A673 (cell line): ENCODE results near the gene TSPEAR. TPM values are rescaled to one million over a fixed set of nuclear protein-coding genes. Genes with fewer than 3 reads are reported as not detected.

Experiments used
- BruUV-seq: library from RNA; stranded (reverse); fragments of 400-500 nt; replicated peaks from 2 replicates; lab custom pipeline; 2021; lab: Mats Ljungman, UMichigan
- CTCF ChIA-PET: fragments of 300-600 bp; sonication (Branson Sonifier 250); formaldehyde crosslinking; loops from one replicate; lab custom pipeline; 2022; ENCODE audit warnings: antibody characterized with exemption; lab: Charles Lee
- POLR2A ChIA-PET: fragments of 300-600 bp; sonication (Branson Sonifier 250); formaldehyde crosslinking; loops from one replicate; lab custom pipeline; 2022; ENCODE audit warnings: antibody characterized with exemption; ENCODE audit not compliant: low non-redundant PET; lab: Charles Lee
- DNase-seq: peaks from one replicate; pipeline ENCODE4 v3.0.0-alpha.2; 2015; ENCODE audit warnings: low spot score
- H3K27ac ChIP-seq: fragments of 200-600 bp; sonication (generic); 2 replicates; pipeline ENCODE4 v1.5.1; 2016; ENCODE audit warnings: mixed run types, low read depth, mild to moderate bottlenecking, mixed read lengths, antibody characterized with exemption, low read length; ENCODE audit not compliant: poor library complexity, severe bottlenecking
- H3K27me3 ChIP-seq: fragments of 200-600 bp; sonication (generic); replicated peaks from 2 replicates; pipeline ENCODE4 v1.6.1; 2017; ENCODE audit warnings: mixed run types, low read depth, mild to moderate bottlenecking, mixed read lengths, antibody characterized with exemption, low read length; ENCODE audit not compliant: insufficient read depth, poor library complexity
- H3K36me3 ChIP-seq: fragments of 200-600 bp; sonication (generic); 2 replicates; pipeline ENCODE4 v1.6.1; 2016; ENCODE audit warnings: mixed run types, mild to moderate bottlenecking, mixed read lengths, antibody characterized with exemption, low read length; ENCODE audit not compliant: insufficient read depth, poor library complexity, severe bottlenecking
- H3K4me1 ChIP-seq: fragments of 200-600 bp; sonication (generic); 2 replicates; pipeline ENCODE4 v1.6.1; 2017; ENCODE audit warnings: mixed run types, mild to moderate bottlenecking, mixed read lengths, antibody characterized with exemption, low read length; ENCODE audit not compliant: insufficient read depth, poor library complexity, severe bottlenecking
- H3K4me3 ChIP-seq: fragments of 200-600 bp; sonication (generic); 2 replicates; pipeline ENCODE4 v1.5.1; 2016; ENCODE audit warnings: low read depth, mixed run types, mild to moderate bottlenecking, mixed read lengths, low read length; ENCODE audit not compliant: poor library complexity, severe bottlenecking
- H3K9me3 ChIP-seq: fragments of 200-600 bp; sonication (generic); 2 replicates; pipeline ENCODE4 v1.6.1; 2016; ENCODE audit warnings: mixed run types, low read depth, mild to moderate bottlenecking, mixed read lengths, antibody characterized with exemption, low read length; ENCODE audit not compliant: poor library complexity, severe bottlenecking
- EZH2 ChIP-seq: fragments of 200-600 bp; sonication (generic); IDR thresholded peaks from 2 replicates; pipeline ENCODE4 v1.6.1; 2017; ENCODE audit warnings: borderline replicate concordance, low read depth, mild to moderate bottlenecking, mixed read lengths, antibody characterized with exemption, low read length; ENCODE audit not compliant: poor library complexity, severe bottlenecking
- intact Hi-C: fragments of 100-400 bp; cut with micrococcal nuclease; formaldehyde crosslinking; loops from one replicate; pipeline ENCODE4 v1.10.0; 2022; ENCODE audit not compliant: unreplicated experiment
- total RNA-seq: library from RNA; stranded (reverse); gene quantifications from 2 replicates; pipeline ENCODE4 v1.2.3, GENCODE V29; 2021
- TF ChIP-seq, protein P1 (sequence below): fragments of 300-800, 200-600 bp; sonication (generic); conservative IDR thresholded peaks from 2 replicates; pipeline ENCODE4 v1.5.1; 2017; ENCODE audit warnings: low read depth, mild to moderate bottlenecking, antibody characterized with exemption, low read length, moderate library complexity, mixed read lengths

The TSPEAR gene
- total RNA-seq, 1 experiment from 2014 or later, result 8.3 TPM

DNA sequence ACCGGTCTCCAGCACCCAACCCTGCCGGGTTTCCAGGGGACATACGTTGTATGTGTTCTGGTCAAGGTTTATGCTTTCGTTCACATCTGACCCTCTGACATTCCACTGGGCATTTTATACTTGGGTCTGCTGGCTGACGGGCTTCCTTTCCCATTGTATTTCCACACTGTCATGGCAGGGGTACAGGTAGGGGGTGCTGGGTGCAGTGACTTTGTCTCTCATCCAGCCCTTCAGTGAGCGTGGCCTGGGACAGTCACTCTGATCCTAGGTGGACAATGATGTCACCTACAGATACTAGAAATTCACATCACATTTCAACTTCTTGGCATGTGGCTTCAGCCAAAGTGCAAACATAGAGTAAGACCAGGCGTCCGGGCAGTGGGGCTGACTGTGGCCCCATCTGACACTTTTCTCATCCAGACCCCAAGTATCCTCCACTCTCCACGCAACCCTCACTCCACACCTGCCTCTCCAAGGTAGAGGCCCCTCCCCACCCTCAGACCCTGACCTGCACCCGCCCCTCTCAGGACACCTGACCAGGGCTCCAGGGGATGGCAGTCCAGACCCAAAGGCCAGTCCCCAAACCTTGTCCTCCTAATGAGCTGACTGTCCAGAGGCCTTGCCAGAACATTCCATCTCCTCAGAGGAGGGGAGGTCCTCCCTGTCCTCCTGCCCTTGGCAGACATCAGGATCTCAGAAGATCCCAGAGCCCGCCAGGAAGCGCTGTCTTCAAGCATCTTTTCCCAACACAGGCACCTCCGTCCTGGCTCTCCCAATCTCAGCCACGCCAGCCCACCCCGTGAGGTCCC lies 75.0 kb downstream of the TSPEAR start:
- DNase-seq, result no peak
- TF ChIP-seq EZH2, result no peak
- TF ChIP-seq, protein P1, sequence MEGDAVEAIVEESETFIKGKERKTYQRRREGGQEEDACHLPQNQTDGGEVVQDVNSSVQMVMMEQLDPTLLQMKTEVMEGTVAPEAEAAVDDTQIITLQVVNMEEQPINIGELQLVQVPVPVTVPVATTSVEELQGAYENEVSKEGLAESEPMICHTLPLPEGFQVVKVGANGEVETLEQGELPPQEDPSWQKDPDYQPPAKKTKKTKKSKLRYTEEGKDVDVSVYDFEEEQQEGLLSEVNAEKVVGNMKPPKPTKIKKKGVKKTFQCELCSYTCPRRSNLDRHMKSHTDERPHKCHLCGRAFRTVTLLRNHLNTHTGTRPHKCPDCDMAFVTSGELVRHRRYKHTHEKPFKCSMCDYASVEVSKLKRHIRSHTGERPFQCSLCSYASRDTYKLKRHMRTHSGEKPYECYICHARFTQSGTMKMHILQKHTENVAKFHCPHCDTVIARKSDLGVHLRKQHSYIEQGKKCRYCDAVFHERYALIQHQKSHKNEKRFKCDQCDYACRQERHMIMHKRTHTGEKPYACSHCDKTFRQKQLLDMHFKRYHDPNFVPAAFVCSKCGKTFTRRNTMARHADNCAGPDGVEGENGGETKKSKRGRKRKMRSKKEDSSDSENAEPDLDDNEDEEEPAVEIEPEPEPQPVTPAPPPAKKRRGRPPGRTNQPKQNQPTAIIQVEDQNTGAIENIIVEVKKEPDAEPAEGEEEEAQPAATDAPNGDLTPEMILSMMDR, result no peak
- H3K36me3 ChIP-seq, result no peaks in the 10 kb centered on the region
- ChIA-PET POLR2A (no interaction called here), CTCF (no interaction called here)
- BruUV-seq, result no TSS peak
- H3K27me3 ChIP-seq, result no peaks in the 10 kb centered on the region
- peaks cover 9% of the 10 kb centered on the region for H3K9me3 ChIP-seq
- intact Hi-C loops, result no loop called here
- H3K4me1 ChIP-seq, result no peaks in the 10 kb centered on the region
- H3K27ac ChIP-seq, result no peak overlapping the region
- no peak overlapping the region for H3K4me3 ChIP-seq

DNA sequence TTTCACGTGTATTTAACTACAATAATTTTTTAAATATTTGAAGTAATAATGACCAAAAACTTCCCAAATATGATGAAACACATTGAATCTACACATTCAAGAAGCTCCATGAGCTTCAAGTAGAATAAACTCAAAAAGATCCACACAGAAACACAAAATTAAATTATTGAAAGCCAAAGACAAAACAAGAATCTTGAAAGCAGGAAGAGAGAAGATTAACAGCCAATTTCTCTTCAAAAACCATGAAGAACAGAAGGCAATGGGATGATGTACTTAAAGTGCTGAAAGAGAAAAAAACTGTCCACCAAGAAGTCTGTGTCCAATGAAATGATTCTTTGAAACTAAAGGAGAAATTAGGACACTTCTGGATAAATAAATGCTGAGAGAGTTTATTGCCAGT lies 79.3 kb downstream of the TSPEAR start:
- POLR2A ChIA-PET, result no interaction called here
- Histone ChIP-seq H3K36me3 (no peaks in the 10 kb centered on the region), H3K27ac (no peak overlapping the region), H3K4me1 (no peaks in the 10 kb centered on the region), H3K9me3 (peaks cover 16% of the 10 kb centered on the region), H3K4me3 (no peak overlapping the region), H3K27me3 (no peaks in the 10 kb centered on the region)
- no peak for DNase-seq
- TF ChIP-seq, protein P1, result no peak
- no peak for TF ChIP-seq EZH2
- BruUV-seq, result no TSS peak
- intact Hi-C loops, result no loop called here
- CTCF ChIA-PET, result no interaction called here

DNA sequence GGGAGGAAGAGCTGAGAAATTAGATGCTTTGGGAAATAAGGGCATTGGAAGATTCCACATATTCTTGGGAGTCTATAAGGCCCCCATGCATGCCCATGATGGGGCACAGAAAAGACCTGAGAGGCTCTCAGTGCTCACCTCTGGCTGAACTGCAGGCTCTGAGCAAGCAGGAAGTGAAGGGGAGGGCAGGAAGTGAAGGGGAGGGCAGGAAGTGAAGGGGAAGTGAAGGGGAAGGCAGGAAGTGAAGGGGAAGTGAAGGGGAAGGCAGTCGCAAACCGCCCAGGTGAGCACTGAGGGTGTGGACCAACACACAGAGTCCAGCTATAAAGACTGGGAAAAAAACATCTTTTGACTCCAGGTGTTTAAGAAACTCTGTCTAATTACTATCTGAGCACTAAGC lies 80.9 kb downstream of the TSPEAR start:
- intact Hi-C loops, result no loop called here
- CTCF ChIA-PET, result no interaction called here
- Histone ChIP-seq H3K4me1 (no peaks in the 10 kb centered on the region), H3K27me3 (no peaks in the 10 kb centered on the region), H3K4me3 (no peak overlapping the region), H3K36me3 (no peaks in the 10 kb centered on the region), H3K9me3 (peaks cover 16% of the 10 kb centered on the region), H3K27ac (no peak overlapping the region)
- TF ChIP-seq, protein P1, result no peak
- no peak for TF ChIP-seq EZH2
- POLR2A ChIA-PET, result no interaction called here
- no TSS peak for BruUV-seq
- no peak for DNase-seq
